GM12873 (cell line): ENCODE results near the gene ABTB1.

Source experiments
- CTCF ChIP-seq: IDR thresholded peaks from 2 replicates; pipeline ENCODE4 v1.5.1; 2012; ENCODE audit warnings: low read depth, mild to moderate bottlenecking, moderate library complexity, low read length, control low read depth; ENCODE audit not compliant: insufficient read depth; ENCODE audit errors: missing control alignments

The ABTB1 gene

GRCh38 chr3:127687228-127687737 is 14.5 kb downstream of the ABTB1 start:
- no peak for TF ChIP-seq CTCF

- TF ChIP-seq CTCF, result no peak
Measured at GRCh38 chr3:127688022-127688415, 15.3 kb downstream of the ABTB1 start.

GRCh38 chr3:127688416-127689265 is 15.9 kb downstream of the ABTB1 start:
- no peak for TF ChIP-seq CTCF

GRCh38 chr3:127689266-127689860 is 16.6 kb downstream of the ABTB1 start:
- TF ChIP-seq CTCF, result no peak

- TF ChIP-seq CTCF, result no peak
Measured at GRCh38 chr3:127690106-127690505, 17.4 kb downstream of the ABTB1 start.

- peak; percentile 59 for TF ChIP-seq CTCF
Measured at GRCh38 chr3:127690823-127691452, 18.2 kb downstream of the ABTB1 start.

- no peak for TF ChIP-seq CTCF
Measured at GRCh38 chr3:127691489-127691888, 18.7 kb downstream of the ABTB1 start.
